Lower leg skin (tissue), 3 donors: ENCODE measurements around the gene SIX6.

Experiments
- CTCF ChIP-seq, 3 donors: fragments of 450-650 bp; IDR thresholded peaks; one replicate each; pipeline ENCODE4 v1.5.1; 2016; ENCODE audit warnings: antibody characterized with exemption in 3 of 3, mild to moderate bottlenecking in 3 of 3, moderate library complexity in 2 of 3
- POLR2A ChIP-seq, 2 donors: fragments of 450-650 bp; IDR thresholded peaks; one replicate each; pipeline ENCODE4 v1.6.1; 2016 to 2017; ENCODE audit warnings: antibody characterized with exemption in 2 of 2, mild to moderate bottlenecking in 1 of 2, moderate library complexity in 1 of 2

GRCh38 chr14:60553808-60554207 is 44.9 kb downstream of the SIX6 start:
- TF ChIP-seq CTCF (IDR thresholded peaks at IDR 0.05) (no peak), POLR2A (IDR thresholded peaks at IDR 0.05) (no peak)
